ENCODE results near the gene LIN37.
"Not testable (repeated sequence)": the region's sequence is repeated elsewhere in the genome, so short reads cannot be mapped to it uniquely, and the experiment has no call there.

LIN37 gene

DNA sequence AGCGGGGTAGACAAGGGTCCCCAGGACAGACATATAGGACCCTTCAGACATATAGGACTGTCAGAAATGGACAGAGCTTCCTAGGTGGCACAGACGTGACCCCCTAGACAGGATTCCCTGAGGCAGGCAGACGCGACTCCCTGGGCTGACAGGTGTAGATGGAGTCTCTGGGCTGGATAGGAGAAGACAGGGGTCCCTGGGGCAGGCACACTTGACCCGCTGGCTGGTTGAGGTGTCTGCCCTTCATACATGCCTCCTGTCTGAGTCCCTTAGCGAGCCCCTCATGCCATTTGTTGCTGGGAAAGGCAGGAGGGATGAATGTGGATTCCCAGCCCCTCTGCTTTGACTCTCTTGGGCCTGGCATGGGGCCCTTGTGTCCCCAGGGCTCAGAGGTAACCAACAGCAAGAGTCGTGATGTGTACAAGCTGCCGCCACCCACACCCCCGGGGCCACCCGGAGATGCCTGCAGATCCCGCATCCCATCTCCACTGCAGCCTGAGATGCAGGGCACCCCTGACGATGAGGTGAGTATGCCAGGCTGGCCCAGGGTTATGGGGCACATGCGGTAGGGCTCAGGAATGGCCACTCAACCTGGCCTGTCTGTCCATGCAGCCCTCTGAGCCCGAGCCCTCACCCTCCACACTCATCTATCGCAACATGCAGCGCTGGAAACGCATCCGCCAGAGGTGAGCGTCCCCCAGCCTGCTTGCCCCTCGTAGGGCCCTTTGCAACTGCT, 5.4 kb downstream of the LIN37 start:
- DNase-seq: no peak

DNA sequence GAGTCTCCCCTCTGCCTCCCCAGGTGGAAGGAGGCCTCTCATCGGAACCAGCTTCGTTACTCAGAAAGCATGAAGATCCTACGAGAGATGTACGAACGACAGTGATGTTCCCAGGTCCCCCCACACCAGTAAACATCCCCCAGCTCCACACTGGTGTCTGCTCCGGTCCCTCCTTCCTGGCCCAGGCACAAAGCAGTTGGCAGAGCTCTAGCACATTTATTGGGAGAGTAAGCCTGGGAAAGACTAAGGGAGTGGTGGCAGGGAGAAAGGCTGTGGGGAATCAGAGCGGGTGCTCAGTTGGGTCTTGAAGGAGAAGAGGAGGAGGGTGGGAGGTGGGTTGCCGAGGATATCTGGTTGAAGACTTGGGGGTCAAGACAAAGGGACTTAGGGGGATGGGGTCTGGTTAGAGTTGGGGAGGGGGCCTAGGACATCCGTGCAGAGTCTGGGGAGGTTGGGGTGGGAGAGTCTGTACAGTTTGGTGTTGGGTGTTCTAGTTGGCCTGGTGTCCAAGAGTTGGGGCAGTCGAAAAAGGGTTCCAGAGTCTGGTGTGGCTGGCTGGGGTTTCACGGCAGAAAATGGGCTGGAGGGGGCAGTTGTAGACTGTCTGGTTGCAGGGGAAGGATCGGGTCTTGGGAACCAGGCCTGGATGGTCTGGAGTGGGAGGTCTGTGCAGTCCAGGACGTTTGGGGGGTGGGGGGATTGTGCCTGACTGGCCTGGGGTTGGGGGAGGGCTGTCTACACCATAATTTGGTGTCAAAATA, 6.2 kb downstream of the LIN37 start:
- DNase-seq: no peak

DNA sequence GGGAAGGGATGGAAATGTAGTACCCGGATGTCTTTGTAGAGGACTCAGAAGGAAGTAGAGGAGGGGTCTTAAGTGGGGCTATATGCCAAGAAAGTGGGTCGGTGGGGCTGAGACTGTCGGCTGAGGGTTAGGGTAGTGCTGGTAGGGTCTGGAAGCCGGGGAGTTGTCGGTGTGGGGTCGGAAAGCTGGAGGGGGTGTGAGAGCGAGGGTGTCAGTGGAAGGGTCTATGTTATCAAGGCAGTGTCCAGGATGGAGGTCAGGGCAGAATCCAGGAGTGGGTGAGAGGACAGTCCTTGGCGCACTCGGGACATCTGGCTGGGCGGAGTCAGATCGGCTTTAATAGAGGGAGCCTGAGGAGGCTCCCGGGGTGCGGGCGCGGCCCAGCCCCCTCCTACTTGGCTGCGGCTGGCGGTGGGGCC, 6.8 kb downstream of the LIN37 start:
- DNase-seq: no peak

DNA sequence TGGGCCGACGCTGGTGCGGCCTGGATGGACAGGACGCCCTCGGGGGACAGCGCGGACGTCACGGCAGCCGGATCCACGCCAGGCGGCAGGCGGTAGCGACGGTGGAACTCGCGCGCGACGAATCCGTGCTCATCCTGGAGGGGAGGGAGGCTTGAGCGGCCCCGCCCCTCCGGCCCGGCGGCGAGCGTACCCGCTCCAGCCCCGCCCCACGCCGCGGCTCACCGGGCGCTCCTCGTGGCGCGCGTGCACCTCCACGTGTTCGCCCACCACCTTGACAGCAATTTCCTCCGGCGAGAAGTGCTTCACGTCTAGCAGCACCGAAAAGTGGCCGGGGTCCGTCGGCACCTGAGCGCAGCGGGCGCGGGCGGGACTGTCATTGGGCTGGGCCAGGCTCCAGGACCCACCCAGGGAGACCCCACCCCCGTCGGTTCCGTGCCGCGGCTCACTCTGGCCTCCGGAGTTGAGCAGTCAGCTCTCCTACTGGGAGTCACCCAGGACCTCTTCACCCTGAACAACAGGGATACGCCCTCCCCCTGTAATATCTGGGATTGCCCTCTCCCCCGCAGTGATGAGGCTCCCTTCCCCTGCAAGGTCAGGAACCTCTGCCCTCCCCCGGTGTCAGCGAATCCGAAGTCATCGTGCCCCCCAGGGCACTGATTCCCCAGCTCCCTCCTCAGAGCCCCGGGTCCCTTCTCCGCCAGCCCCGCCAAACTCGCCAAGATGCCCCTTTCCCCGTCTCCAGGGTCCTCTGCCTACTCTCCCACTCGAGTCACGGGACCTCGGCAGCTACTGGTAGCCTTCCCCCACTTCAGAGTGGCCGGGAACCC, 7.4 kb downstream of the LIN37 start:
- peak; percentile 61 for DNase-seq

DNA sequence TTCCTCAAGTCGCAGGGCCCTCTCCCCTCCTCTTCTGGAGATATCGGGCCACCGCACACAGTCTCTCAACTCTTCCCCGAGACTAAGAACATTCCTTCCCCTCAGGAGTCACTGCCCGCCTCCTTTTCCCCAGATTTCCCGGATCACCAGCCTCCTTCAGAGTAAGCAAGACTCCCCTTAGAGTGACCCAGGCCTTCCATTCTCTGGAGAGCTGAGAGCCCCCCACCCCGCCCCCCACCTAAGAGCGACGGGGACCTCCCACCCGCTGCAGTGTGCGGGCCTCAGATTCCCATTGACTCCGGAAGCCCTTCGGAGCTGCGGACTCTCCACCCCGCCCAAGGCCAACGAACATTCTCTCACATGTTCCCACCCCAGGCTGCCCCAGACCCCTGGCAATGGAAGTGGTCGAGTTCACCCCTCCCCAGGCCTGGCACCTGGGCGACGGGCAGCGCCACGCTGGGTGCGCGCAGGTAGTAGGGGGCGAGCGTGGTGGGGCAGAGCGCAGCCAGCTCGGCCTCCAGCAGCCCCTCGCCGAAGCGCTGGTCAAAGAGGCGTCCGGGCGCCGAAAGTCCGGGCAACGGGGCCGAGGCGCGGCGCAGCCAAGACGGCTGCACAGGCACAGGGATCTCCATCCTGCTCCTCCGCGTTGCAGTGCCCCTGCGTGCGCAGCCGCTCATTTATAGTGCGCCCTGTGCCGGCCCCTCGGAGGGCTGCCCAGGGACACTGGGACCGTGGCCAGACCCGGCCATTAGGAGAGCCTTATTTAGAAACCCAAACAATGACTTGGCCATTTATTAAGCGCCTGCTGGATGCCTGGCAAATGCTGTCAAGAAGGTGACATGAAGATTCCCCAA, 8.2 kb downstream of the LIN37 start, which contains the start of gene HSPB6:
TSS of gene HSPB6 (minus strand) at position 653 of the 854 bp plus-strand sequence. CDS start at position 632, 21 bp downstream.
- peak; percentile 75 for DNase-seq

DNA sequence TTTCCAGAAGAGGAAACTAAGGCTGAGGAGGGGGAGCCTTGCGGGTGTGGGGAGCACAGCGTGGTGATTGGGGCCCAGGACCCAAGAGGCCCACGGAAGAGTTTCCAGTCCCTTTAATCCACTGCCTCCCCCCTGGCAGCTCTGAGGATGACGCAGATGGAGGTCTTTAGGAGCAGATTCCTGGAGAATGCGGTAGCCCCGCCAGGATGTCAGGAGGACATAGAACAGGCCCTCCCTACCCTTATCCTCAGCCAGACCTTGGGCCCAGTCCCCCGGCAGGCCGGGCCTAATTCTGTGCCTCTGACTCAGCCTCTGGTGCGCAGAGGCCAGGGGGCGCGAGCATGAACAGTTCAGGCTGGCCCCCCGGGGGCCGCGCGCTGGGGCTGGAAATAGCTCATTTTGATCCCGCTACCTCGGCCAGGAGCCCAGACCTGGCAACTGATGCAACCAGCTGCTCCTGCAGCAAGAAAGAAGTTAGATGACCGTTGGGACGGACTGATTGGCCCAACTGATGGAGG, 8.9 kb downstream of the LIN37 start:
- DNase-seq: peak; percentile 96

DNA sequence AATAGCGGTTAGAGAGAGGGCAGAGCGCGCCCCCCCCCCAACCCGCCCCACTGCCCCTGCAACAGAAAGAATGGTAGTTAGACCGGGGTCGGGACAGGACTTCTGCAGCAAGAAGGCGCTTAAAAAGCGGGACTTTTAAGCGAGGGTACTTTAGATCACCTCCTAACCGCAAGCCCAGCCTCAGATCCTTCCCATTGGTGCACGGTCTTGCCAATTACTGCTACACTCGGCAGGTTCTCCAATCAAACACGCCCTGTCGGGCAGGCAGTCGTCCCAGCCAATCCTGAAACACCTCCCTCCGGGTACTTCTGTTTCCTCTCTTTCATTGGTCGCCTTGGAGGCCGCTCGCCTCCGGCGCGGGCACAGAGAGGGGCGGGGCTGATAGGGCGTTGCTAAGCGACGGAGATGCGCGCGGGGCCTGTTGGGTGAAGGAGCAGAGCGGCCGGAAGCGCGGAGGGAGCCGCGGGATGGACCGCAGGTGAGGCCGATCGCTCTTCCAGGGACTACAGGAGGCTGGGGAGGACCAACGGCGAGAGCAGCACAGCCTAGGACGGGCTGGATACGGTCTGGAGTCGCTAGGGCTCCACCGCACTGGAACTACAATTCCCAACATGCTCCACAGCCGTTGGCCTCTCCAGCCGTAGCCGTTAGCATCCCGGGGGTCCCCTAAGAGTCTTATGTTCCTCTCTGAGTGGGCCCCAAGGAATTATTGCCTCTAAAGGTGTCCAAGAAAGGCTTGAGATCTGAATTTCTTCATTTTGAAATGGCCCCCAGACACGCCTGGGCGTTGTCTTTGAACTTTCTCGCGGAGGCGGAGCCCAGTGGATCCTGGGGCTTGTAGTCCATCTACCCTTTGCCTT, 9.6 kb downstream of the LIN37 start, which contains the start of gene PROSER3:
TSS of gene PROSER3 (plus strand) at position 428 of the 860 bp plus-strand sequence. CDS start at position 468, 40 bp downstream.
- DNase-seq: peak; percentile 100

DNA sequence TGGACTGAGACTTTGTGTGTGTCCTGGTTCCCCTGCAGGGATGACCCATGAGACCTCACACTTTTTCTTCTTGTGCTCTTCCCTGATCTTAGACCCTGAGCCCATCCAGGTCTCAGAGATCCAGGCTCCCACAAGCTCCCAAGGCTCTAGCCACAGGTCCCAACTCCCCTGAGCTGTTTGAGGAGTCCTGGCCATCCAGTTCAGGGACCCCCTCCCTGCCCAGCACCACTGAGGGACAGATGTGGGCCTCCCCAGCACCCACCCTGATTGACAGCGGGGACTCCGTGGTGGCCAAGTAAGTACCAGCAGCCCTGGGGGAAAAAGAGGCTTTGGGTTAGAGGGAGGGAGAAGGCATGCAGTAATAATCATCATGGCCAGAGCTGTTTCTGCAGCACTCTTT, 11.3 kb downstream of the LIN37 start:
- DNase-seq: no peak

DNA sequence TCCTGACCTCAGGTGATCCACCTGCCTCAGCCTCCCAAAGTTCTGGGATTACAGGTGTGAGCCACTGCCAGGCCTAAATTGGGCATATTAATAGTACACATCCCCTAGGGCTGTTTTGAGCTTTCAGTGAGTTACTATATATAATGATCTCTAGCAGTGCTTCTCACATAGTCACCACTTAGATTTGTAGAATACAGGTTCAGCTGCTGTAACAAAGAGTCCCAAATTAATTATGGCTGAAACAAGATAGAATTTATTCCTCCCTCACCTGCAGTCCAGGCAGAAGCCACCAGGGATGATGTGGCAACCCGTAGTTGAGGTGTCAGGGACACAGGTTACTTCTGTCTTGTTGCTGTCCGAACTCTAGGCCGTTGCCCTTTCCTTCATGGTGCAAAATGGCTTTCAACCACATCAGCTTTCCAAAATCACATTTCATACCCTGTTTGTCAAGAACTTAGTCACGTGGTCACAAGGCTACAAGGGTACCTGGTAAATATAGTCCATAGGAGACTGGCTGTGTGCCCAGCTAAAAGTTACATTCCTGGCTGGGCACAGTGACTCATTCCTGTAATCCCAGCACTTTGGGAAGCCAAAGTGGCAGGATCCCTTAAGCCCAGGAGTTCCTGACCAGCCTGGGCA, 12.5 kb downstream of the LIN37 start:
- DNase-seq: no peak

DNA sequence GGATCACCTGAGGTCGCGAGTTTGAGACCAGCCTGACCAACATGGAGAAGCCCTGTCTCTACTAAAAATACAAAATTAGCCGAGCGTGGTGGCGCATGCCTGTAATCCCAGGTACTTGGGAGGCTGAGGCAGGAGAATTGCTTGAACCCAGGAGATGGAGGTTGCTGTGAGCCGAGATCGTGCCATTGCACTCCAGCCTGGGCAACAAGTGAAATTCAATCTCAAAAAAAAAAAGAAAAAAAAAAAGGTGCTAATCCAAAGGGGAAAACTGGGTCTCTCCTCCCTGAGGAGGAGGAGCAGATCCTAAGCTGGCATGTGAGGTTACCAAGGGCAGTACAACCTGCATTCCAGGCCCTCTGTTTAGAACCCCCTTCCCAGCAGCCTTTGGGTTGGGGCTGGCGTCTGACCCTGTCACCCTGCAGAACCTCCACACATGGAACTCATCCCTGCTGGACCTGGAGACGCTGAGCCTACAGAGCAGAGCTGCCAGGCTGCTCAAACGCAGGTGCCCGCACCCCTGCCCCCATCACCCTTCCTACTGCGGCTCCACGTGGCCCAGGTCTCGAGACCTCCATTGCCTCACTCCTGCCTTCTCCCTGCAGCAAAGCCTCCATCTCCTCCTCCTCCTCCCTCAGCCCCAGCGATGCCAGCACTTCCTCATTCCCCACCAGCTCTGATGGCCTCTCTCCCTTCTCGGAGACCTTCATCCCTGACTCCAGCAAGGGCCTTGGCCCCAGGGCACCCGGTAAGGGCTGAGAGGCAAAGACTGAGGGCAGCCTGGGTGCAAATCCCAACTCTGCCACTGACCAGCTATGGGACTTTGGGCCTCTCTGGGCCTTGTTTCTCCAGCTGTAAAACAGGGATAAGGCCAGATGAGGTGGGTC, 16.3 kb downstream of the LIN37 start:
- no peak for DNase-seq

DNA sequence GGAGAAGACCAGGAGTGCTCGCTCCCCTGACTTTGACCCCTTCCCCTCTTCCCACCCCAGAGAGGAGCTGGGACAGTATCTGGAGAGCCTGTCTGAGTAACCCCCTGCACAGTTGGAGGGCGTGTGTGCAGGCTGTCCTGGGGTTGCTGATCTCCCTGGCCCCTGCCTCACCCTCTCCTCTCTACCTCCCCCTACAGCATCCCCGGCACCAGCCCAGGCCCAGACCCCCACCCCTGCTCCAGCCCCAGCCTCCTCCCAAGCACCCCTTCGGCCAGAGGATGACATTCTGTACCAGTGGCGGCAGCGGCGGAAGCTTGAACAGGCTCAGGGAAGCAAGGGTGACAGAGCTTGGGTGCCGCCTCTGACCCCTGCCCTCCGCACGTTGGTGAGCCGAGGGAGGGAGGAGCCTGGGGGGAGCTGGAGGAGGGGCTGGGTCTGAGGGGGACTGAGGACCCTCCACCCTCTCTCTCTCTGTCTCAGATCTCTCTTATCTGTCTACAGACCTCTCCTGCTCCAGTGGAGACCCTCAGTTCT, 18.3 kb downstream of the LIN37 start:
- DNase-seq: no peak

DNA sequence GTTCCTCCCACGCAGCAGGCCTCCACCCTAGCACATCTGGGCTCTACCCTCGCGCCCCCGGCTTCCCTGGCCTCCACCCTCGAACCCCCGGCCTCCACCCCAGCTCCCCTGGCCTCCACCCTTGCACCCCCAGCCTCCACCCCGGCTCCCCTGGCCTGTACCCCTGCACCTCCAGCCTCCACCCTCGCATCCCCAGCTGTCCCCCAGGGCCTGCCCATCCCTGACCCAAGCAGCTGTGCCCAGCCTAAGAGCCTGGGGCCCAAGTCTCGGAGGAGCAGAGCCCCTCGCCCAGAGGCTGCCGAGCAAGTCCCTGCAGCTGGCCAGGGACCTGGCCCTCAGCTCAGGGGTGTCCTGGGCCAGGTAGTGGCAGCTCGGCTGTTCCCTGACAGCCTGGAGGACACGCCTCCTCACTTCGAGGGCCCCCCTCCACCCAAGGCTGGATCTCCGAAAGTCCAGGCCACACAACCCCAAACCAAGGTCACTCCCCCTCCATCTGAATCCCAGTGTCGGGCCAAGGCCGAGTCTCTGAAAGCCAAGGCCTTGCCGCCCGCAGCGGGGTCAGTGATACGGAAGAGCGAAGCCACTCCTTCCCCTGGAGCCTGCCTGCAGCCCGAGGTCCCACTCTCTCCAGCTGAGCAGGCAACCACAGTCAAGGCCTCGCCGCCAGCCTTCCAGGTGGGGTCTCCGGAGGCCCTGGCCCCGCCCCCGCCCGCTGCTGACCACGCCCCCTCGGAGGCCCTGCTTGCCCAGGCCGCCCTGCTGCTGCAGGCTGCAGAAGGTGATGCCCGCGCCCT, 19.1 kb downstream of the LIN37 start:
- DNase-seq: no peak

DNA sequence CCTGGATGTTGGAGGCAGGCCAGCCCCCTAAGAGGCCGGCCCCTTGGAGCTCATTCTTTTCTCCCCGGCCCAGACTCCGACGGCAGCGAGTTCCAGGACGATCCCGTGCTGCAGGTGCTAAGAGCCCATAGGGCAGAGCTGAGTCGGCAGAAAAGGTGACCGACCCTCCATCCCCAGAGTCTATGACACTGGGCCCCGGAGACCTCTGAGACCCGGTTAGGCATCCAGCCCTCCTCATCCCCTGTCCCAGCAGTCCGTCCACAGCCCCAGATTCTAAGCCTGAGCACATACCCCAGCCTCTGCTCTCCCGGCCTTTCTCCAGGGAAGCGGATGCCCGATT, 19.7 kb downstream of the LIN37 start:
- DNase-seq: no peak

DNA sequence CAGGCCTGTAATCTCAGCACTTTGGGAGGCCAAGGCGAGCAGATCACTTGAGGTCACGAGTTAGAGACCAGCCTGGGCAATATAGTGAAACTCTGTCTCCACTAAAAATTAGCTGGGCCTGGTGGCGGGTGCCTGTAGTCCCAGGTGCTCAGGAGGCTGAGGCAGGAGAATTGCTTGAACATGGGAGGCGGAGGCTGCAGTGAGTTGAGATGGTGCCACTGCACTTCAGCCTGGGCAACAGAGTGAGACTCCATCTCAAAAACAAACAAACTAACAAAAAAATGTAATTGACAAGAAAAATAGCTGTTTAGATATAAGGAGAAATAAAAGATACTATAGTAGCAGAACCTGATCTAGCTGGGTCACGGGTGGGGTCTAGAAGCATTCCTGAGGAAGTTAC, 24.0 kb downstream of the LIN37 start:
- not testable (repeated sequence) for DNase-seq

DNA sequence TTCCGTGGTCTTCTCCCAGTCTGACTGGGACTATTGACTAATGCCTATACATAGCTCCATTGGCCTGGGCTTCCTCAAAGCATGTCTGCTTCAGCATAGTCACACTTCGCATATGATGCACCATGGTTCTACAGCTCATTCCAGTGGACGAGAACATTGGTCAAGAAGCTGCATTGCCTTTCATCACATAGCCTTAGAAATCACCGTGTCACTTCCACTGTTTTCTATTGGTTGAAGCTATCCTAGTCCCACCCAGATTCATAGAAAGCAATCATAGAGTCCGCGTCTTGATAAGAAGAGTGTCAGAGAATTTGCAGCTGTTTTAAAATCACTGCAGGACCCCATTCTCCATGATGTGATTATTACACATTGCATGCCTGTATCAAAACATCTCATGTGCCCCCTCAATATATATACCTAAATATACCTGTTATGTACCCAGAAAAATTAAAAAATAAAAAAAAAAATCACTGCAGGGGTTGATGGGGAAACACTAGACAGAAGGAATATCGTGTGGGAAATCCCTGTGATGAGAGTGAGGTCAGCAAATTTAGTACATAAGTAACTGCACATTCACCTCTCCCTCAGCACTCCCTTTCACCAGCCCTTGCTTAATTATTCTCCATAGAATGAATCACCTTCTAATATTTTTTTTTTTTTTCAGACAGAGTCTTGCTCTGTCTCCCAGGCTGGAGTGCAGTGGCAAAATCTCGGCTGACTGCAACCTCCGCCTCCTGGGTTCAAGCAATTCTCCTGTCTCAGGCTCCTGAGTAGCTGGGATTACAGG, 24.8 kb downstream of the LIN37 start:
- no peak for DNase-seq

DNA sequence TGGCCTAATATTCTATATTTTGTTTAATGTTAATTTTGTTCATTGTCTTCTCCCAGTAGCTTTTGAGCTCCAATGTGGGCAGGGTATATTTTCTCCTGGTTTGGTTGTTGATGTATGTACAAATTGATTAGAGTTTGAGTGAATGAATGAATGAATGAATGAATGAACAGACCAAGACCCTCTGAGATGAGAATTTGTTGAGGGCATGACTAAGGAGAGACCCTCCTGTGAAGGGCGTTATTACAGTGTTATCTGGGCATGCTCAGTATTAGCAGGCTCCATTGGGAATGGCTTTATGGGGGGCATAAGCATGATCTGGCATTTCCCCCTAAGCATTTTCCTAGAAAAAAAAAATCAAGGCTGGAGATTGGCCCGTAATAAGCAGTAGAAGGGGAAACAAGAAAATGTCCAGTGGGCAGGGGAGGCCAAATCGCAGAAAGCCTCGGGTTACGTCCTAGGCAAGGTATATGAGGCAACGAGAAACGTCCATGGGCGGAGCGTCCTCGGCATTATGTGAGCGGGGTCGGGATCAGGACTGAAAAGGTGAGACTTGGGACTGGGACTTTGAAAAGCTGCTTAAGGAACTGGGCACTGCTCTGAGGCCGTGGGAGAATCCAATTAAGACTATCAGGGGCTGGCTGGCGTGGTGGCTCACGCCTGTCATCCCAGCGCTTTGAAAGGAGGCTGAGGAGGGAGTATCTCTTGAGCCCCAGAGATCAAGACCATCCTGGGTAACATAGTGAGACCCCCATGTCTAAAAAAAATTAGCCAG, 26.1 kb downstream of the LIN37 start:
- no peak for DNase-seq

DNA sequence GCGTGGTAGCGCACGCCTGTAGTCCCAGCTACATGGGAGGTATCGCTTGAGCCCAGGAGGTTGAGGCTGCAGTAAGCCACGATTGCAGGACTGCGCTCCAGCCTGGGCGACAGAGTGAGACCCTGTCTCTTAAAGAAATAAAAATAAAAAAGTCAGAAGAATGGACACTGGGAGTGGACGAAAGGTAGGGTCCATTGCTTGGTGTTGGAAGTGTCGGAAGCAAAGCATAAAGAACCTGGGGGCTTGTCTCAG, 26.6 kb downstream of the LIN37 start:
- no peak for DNase-seq
